ENCODE results near the gene MMP24. TPM values are rescaled to one million over a fixed set of nuclear protein-coding genes. Genes with fewer than 3 reads are reported as not detected.

MMP24 gene
- total and polyA plus RNA-seq, 2 of the 13 experiments (the other 11 are each of a cell fraction or from before 2014, with no cell fraction given), result 0.29 to 0.35 TPM

DNA sequence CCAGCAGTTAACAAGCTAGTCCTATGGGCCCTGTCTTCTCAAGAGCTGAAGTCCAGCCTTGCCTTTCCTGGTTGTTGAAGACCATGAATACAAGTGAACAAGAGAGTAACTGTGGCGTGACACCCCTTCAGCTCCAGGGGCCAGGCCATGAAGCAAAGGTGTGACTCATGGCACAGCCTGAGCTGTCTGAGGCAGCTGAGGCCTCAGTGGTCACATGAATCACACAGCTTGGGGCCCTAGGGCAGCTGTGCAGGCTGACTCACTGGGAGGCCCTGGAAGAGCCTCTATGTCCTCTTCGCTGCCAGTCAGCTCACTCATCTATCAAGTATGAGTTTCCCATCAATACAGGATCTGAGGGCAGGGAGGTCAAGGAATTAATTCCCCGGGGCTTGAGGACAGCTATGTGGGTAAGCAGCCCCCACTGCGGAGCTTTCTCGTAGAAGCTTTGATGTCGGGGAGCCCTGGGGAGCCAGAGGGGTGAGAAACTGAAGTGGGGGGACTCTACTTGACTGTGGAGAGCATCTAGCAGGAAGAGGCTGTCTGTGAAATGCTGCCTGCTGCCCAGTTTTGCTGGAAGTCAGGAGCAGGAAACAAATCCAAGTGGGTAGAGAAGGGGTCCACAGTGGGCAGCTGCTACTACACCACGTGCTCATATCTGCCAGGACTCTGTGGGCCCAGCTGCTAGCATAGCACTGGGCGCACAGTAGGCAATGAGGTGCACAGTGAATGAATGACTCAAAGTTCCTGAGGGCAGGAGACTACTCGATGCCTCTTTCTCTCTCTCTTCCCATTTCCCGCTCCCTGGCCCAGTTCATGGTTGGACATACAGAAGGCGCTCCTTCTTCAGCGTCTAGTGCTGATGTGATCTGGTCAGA is 79.4 kb downstream of the MMP24 start (continued):
- TF ChIP-seq HMGXB3 (CRISPR knock-in tag; IDR thresholded peaks at IDR 0.05; ENCODE audit: borderline replicate concordance), result peak; percentile 93
- TF ChIP-seq MLLT10 (CRISPR knock-in tag; IDR thresholded peaks at IDR 0.05), result no peak
- TF ChIP-seq, protein P1, sequence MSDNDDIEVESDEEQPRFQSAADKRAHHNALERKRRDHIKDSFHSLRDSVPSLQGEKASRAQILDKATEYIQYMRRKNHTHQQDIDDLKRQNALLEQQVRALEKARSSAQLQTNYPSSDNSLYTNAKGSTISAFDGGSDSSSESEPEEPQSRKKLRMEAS (IDR thresholded peaks at IDR 0.05), result peak; percentile 90
- TF ChIP-seq TP53 (CRISPR knock-in tag; conservative IDR thresholded peaks at IDR 0.05), result no peak
- TF ChIP-seq ZFX (CRISPR knock-in tag; IDR thresholded peaks at IDR 0.05; ENCODE audit: low read depth), result peak; percentile 50
- TF ChIP-seq, protein P2, sequence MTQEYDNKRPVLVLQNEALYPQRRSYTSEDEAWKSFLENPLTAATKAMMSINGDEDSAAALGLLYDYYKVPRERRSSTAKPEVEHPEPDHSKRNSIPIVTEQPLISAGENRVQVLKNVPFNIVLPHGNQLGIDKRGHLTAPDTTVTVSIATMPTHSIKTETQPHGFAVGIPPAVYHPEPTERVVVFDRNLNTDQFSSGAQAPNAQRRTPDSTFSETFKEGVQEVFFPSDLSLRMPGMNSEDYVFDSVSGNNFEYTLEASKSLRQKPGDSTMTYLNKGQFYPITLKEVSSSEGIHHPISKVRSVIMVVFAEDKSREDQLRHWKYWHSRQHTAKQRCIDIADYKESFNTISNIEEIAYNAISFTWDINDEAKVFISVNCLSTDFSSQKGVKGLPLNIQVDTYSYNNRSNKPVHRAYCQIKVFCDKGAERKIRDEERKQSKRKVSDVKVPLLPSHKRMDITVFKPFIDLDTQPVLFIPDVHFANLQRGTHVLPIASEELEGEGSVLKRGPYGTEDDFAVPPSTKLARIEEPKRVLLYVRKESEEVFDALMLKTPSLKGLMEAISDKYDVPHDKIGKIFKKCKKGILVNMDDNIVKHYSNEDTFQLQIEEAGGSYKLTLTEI (CRISPR knock-in tag; conservative IDR thresholded peaks at IDR 0.05), result no peak
- TF ChIP-seq, protein P3, sequence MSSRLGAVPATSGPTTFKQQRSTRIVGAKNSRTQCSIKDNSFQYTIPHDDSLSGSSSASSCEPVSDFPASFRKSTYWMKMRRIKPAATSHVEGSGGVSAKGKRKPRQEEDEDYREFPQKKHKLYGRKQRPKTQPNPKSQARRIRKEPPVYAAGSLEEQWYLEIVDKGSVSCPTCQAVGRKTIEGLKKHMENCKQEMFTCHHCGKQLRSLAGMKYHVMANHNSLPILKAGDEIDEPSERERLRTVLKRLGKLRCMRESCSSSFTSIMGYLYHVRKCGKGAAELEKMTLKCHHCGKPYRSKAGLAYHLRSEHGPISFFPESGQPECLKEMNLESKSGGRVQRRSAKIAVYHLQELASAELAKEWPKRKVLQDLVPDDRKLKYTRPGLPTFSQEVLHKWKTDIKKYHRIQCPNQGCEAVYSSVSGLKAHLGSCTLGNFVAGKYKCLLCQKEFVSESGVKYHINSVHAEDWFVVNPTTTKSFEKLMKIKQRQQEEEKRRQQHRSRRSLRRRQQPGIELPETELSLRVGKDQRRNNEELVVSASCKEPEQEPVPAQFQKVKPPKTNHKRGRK (CRISPR knock-in tag; IDR thresholded peaks at IDR 0.05), result no peak
- no peak for TF ChIP-seq ZNF883 (CRISPR knock-in tag; IDR thresholded peaks at IDR 0.05; ENCODE audit: not compliant biosample characterization)
- peak; percentile 90 for TF ChIP-seq ERF (CRISPR knock-in tag; IDR thresholded peaks at IDR 0.05)
- no peak for TF ChIP-seq ZNF569 (CRISPR knock-in tag; IDR thresholded peaks at IDR 0.05; ENCODE audit: borderline replicate concordance)
- no peak for TF ChIP-seq NFKB2 (CRISPR knock-in tag; IDR thresholded peaks at IDR 0.05; ENCODE audit: borderline replicate concordance)
- no peak for TF ChIP-seq HNRNPL (IDR thresholded peaks at IDR 0.05; ENCODE audit: low read depth, low read length)
- peak; percentile 81 for TF ChIP-seq MLX (CRISPR knock-in tag; IDR thresholded peaks at IDR 0.05)
- TF ChIP-seq ZNF354B (CRISPR knock-in tag; IDR thresholded peaks at IDR 0.05), result no peak
- TF ChIP-seq RFX1 (IDR thresholded peaks at IDR 0.05), result no peak
- TF ChIP-seq, protein P4, sequence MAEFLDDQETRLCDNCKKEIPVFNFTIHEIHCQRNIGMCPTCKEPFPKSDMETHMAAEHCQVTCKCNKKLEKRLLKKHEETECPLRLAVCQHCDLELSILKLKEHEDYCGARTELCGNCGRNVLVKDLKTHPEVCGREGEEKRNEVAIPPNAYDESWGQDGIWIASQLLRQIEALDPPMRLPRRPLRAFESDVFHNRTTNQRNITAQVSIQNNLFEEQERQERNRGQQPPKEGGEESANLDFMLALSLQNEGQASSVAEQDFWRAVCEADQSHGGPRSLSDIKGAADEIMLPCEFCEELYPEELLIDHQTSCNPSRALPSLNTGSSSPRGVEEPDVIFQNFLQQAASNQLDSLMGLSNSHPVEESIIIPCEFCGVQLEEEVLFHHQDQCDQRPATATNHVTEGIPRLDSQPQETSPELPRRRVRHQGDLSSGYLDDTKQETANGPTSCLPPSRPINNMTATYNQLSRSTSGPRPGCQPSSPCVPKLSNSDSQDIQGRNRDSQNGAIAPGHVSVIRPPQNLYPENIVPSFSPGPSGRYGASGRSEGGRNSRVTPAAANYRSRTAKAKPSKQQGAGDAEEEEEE (CRISPR knock-in tag; IDR thresholded peaks at IDR 0.05; ENCODE audit: borderline replicate concordance), result no peak
- no peak for TF ChIP-seq DPF2 (CRISPR knock-in tag; IDR thresholded peaks at IDR 0.05; ENCODE audit: borderline replicate concordance, low read depth)

Data from HepG2 (cell line).